ENCODE results near the gene SOX1.

The SOX1 gene

DNA sequence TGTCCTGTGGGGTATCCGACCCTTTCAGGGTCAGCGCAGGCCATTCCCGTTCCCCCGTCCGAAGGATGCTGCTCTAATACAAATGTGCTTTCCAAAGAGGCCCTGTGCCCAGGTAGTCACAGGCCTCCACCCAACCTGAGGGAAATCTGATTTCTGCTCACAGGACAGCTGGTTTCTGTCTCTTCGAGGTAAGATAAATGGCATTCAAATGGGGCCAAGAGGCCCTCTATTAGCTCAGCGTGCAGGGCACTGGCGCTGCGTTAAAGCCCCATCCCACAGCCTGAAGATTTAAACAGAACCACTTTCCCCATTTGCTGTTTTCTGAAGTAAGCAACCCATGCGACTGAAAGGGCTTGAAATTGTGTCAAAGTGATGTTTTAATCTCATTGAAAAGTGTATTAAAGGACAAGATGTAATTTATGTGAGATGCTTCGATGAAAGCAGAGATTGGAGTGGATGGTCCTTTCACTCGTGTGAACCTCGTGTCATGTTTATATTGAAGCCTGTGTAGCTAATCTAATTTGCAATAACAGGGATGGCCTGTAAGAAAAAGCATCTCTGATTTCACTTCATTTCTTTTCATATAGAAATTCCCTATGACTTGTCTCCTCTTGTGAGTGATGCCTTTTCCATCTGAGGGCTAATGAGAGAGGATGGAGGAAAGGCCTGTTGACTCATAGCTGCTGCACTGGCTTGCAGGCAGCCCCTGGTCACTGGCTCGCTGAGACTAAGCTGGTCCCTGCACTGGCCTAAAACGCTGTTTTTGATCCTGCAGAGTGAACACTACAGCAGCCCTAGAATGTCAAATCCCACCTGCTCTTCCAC lies 7.3 kb upstream of the SOX1 start:
- no peak for DNase-seq

DNA sequence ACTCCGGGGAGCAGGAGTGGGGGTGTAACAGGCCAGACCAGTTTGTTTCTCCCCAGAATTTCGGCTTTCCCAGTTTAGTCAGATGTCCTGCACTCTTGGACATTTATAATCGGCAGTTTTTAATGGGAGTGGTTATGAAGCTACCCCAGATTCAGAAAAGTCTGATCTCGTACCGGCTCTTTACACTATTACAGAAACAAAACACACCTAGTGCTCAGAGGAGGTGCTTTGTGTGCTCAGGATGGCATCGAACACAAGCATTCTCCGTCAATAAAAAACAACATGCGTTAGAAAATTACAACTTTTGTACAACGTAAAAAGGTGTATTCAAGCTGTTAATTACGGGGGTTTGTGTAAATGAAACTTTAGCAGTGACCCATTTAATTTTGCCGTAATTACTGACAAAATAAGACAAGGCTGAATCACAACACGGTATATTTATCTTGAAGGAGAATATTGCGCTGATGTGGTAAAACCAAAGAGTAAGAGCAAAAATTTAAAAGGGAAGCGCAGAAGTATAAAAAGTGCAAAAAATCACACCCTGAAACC lies 6.6 kb upstream of the SOX1 start:
- no peak for DNase-seq

DNA sequence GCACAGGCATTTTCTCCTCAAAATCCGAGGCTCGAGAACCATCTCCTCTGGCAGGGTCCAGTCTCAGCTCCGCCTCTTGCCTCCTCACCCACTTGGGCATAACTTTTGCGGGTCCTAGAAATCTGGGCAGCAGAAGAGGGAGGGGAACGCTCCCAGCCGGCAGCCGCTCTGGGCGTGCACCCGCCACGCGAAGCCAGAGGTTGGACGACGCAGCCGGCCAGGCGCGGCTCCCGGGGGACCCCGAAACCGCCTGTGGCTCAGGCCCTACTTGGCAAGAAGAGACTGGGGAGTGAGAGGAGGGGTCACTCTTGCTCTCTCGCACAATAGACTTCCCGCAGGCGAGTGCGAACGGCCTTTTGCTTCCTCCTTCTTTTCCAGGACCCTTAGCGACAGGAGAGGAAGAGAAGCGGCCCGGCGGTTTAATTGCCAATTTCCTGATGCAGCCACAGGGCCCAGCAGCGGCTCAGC lies 6.0 kb upstream of the SOX1 start:
- DNase-seq: no peak

DNA sequence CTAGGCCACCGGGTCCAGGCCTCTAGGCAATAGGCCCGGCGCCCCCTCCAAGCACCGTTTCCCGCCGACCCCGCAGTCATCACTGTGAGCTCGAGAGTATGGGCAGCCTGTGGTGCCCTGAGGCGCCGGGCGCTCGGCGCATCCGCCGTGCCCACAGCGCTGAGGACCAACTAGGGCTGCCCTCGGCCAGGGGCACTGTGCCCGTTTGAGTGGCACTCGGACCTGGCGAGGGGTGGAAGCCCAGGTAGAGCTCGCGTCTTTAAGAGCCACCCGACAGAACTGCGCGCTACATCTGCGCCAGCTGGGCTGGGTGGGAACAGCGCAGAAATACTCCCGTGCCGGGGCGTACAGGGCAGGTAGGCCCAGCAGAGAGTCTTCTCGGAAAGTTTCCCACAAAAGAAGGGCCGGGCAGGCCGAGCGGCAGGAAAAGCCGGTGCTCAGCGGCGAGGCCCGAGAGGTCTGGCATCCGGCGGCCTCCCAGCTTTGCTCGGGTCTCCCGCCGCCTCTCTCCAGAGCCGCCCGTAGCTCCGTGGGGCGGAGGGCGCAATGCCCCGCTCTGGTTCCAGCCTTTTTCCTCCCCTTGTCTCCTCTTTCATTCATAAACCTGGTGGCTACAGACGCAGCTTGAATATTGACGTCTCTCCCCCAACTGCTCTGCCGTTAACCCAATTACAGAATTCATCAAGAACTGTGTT lies 5.4 kb upstream of the SOX1 start:
- DNase-seq: no peak

DNA sequence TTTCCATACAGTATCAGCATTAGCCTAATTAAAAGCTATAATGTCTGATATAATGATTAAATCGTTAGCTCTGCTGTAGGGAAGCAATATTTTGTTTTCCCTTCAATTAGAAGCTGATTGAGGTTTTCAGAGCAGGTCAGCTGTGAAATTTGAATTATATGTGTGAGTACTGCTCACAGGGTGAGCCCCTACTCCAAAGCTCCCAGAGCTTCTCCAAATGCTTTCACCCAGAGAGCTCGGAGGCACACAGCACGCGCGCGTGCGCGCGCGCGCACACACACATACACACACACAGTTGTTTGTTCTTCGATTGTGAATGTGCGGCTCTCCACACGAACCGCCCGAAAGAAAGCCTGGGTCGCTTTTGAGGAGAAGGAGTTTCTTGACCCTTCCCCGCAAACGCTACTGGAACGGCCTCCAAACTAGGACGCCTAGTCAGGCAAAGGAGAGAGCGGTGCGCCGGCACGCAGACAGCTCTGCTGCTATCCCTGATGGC lies 4.8 kb upstream of the SOX1 start:
- no peak for DNase-seq

DNA sequence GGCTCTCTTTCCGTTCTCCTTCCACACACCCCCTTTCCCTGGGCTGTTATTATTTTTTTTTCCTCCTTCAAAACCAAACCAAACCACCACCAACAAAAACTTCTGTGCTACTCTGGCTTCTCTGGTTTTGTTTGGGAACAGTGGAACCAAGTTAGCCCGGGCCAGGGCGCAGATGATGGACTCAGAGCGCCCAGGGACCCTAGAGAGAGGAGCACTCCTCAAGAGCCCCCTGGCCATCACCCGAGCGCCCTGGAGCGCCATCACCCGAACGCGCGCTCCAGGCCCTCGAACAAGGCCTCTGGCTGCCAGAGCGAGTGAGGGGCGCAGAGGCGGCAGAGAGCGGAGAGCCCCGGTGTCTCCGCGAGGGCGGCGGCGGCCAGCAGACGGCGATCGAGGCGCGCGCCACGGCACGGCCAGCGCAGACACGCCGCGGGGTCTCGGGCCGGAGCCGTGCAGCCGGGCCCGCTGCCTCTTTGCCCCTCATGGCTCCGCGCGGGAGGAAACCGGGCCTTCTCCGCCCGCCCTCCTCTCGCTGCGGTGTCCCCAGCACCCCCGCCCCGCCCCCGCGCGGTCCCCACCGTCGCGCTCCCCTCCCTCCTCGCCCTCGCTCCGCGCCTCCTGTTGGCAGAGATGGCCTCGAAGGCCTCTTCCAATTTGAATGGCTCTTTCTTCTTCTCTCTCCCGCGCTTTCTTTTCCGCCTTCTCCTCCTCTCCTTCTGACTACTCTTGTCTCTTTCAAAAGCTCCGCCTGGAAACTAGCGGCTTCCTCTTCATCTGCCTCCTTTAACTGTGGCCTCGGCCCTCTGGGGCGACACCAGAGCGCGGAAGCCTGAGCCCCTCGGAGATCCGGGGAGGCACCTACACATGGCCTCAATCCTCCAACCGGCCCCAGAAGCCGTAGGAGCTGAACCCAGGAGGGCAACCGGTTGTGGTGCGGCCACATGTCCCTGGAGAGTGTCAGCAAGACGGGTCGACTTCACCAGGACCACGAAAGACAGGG lies 4.1 kb upstream of the SOX1 start:
- DNase-seq: no peak

DNA sequence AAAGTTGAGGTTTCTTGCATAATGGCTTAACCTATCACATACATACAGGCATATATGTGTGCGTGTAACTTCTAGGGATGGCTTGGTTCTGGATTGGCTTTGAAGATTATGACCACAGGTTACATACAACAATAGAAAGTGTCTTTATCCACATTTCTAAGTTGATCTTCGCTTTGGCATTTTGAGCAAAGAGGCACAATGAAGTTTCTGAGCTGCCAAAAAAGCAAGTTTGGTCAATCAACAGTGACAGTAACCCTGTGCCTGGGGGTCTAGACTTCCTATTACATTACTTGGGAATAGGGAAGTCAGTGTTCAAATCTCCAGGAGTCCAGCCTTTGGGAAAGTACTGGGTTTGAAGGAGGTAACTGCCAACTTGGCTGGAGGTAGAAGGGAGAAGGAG lies 3.1 kb upstream of the SOX1 start:
- DNase-seq: no peak

DNA sequence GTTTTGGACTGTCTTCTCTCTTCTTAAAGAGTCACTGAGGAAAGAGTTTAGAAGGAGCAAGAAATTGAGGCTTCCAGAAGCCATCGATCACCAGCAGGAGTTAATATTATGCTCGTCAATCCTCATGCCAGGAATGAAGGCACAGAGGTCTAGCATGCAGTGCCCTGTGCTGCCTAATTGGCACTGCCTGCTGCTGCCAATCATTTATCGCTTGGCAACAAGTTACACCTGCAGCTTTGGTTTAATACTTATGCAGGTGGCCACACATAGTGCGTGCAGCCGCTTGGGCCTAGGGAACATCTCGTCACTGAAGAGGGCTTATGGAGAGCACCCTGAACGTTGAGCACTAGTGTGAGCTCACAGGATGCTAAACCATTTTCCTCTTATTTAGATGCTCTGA lies 2.7 kb upstream of the SOX1 start:
- no peak for DNase-seq

DNA sequence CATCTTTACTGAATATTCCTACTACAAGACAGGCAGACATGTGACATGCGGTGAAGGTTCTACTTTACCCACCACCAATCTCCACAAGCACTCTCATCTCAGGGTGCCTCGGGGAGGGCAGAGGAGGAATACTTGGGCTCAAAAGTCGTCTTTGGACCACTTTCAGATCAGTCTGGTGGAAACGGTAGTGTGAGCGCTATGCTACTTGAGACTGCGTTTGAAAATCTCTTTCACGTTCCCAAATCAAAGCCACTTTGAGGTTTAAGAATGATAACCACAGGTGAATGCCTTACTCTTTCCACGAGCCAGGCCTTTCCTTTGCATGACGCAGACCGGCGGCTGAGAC lies 1.5 kb upstream of the SOX1 start:
- no peak for DNase-seq

DNA sequence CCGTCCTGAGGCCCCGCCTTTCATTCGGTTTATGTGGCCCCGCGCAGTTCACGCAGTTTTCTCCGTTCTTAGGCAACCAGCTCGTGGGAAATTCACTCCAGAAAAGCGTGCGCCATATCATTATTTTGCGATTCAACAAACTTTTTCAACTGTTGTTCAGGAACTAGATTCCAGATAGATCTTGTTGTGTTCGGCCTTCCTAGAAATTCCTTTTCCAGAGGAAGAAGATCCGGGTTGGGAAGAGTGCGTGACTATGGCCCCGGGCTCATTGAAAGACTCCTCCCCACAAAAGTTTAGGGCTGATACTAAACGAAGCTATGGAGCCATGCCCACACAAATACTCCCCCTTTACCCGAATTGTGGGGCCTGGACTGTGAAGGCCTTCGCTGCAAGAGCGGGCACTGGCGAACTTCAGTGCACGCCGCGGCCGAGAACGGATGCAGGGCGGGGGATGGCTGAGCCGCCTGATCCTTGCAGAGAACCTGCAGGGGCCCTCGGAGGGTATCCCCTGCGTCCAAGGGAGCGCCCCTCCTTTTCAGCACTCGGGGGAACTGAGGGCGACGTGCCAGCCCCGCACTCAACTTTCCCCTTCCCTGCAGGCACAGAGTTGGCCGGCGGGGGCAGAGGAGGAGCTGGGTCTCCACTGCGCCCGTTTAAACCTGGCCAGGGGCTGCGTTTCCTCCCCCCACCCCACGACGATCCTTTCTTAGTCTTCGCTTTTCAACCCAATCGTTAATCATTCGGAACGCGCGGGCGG lies 904 bp upstream of the SOX1 start:
- DNase-seq: no peak

DNA sequence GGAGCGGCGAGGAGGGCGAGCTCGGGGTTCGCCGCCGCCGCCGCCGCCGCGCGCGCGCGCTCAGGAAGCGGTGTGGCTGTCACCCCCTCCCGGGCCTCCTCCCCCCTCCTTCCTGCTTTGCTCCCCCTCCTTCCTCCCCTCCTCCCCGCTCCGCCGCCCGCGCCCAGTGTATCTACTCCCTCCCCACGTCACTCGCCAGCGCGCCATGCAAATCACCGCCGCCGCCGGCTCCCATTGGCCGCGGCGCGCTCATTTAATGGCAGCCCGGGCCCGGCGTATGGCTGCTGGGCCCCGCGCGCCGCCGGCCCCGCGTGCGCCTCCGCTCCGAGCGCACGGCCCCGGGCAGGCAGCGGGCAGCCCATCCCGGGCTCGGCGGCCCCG lies 335 bp upstream of the SOX1 start:
- DNase-seq: peak; percentile 66

DNA sequence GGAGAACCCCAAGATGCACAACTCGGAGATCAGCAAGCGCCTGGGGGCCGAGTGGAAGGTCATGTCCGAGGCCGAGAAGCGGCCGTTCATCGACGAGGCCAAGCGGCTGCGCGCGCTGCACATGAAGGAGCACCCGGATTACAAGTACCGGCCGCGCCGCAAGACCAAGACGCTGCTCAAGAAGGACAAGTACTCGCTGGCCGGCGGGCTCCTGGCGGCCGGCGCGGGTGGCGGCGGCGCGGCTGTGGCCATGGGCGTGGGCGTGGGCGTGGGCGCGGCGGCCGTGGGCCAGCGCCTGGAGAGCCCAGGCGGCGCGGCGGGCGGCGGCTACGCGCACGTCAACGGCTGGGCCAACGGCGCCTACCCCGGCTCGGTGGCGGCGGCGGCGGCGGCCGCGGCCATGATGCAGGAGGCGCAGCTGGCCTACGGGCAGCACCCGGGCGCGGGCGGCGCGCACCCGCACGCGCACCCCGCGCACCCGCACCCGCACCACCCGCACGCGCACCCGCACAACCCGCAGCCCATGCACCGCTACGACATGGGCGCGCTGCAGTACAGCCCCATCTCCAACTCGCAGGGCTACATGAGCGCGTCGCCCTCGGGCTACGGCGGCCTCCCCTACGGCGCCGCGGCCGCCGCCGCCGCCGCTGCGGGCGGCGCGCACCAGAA lies 1.1 kb downstream of the SOX1 start:
- no peak for DNase-seq

DNA sequence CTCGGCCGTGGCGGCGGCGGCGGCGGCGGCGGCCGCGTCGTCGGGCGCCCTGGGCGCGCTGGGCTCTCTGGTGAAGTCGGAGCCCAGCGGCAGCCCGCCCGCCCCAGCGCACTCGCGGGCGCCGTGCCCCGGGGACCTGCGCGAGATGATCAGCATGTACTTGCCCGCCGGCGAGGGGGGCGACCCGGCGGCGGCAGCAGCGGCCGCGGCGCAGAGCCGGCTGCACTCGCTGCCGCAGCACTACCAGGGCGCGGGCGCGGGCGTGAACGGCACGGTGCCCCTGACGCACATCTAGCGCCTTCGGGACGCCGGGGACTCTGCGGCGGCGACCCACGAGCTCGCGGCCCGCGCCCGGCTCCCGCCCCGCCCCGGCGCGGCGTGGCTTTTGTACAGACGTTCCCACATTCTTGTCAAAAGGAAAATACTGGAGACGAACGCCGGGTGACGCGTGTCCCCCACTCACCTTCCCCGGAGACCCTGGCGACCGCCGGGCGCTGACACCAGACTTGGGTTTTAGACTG lies 1.7 kb downstream of the SOX1 start:
- DNase-seq: no peak

DNA sequence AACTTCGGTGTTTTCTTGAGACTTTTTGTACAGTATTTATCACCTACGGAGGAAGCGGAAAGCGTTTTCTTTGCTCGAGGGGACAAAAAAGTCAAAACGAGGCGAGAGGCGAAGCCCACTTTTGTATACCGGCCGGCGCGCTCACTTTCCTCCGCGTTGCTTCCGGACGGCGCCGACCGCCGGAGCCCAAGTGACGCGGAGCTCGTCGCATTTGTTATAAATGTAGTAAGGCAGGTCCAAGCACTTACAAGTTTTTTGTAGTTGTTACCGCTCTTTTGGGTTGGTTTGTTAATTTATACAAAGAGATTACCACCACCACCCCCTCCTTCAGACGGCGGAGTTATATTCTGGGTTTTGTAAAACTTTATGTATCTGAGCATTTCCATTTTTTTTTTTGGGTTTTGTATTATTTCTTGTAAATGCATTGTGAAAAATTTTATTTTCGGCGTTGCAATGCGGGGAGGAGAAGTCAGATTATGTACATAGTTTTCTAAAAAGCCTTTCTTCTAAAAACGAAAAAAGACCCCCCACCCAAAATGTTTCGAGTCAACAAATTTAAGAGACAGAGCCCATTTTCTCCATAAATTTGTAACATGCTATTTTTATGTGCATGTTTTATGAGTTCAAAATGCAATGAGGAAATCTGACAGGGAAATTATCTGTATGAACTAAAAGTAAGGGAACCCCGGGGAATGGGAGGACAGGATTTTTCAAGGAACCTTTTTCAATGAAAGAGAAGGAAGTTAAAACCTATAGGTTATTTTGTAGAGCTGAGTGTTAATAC lies 2.3 kb downstream of the SOX1 start:
- DNase-seq: no peak

DNA sequence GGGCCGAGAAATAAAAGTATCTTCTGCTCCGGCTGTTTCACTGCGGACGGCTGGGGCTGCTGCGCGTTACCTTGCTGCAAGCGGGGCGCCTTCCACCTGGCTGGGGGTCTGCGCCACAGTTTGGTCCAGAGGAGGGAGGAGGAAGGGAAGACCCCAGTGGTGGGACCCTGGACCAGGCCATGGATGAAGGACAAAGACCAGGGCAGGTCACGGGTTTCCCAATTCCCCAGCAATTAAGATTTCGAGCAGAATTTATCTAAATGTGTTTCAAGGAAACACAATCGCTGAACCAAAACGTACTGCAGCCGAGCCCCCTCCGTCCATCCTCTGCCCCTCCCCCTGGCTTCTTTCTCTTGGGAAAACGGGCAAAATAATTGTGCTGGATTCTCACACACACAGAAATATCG lies 2.9 kb downstream of the SOX1 start:
- DNase-seq: no peak

DNA sequence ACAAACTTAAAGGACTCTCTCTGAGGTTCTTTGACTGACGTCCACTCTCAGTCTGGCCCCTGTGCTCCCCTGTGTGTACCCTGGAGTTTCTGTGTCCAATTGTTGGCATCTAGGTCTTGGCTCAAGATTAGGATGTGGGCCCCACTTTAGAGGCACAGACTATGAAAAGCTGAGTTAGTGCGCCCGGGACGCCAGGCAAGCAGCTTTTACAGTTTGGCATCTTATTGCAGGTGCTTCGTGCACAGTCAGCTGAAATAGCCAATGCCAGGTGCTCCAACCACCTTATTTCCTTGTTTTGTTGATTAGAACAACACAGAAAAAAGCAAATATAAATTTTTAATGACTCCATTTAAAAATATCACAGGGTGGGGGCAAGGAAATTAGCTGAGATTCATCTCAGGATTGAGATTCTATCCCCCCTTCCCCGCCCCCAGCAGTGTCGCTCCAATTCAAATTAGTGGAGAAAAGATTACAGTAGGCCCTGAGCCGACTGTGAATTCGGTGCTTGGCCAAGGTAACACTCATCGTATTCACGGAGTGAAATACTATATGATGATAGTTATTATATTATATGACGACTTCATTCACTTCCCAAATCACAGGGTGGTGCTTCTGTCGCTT lies 4.3 kb downstream of the SOX1 start:
- DNase-seq: no peak

DNA sequence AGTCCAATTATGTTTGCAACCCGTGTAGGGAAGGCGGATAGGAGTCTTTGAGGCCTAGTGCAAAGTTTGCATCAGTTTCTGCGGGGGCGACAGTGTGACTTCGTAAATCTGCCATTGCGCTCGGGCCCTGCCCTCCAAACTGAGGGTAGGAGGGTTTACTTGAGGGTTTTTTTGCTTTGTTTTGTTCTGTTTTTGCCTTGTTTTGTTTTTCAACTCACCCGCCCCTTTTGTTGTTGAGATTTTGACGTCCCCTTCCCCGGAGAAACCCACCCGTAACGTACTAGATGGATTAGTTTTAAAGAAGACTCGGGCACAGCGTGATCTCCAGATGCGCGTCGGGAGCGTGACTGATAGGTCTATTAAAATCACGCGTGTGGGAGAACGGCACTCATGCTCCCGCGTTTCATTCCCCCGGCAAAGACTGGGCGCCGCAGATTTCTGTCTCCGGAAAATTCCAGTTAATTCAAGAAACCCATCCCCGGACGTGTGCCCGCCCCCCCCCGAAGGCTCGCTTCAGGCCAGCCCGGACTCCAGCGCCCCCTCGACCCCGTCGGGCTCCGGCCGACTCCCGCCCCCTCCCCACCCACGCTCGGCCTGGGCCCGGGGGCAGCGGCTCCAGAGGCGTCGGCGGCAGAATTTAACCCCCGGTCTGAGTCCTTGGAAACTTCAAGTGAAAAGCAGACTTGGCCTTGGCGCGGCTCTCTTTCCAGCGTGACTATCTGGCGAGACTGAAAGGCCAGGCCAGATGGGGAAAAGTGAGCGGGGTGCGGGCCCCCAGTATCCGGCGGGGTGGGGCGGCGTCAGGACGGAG lies 5.0 kb downstream of the SOX1 start:
- no peak for DNase-seq

DNA sequence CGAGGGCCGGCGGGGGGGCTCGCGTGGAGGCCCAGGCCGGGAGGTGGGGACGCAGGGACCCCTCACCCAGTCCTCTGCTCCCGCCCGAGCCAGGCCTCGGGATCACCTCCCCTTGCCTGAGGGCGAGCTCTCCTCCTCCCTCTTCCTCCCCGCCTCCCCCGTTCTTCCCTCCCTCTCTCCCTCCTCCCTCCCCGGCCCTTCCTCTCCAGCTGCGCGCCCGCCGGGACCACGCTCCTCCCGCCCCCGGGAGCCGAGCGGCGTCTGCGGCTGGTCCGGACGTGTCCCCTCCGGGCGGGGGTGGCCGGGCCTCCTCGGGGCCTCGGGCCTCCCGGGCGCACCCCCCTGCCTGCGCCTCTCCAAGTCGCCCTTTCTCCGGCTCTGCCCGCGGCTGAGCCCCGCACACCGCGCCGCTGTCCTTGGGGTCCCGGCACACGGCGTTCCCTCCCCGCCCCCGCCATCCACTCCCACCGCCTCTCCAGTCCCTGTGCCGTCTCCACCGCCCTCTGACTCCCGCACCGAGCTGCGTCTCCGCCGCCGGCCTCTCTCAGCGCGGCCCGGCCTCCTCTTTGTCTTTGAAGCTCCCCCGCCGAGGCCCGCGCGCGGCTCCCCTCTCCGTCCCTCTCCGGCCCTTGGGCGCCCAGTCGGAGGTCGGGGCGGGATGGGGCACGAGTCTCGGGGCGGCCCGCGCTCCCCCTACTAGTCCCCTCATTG lies 5.7 kb downstream of the SOX1 start:
- DNase-seq: no peak
